ENCODE data around the gene GAL3ST1. TPM values are rescaled to one million over a fixed set of nuclear protein-coding genes. Genes with fewer than 3 reads are reported as not detected.

Gene GAL3ST1
- total and polyA plus RNA-seq, 2 of the 8 experiments (the other 6 are each of a cell fraction or from before 2014, with no cell fraction given), result 11.0 to 32.5 TPM

DNA sequence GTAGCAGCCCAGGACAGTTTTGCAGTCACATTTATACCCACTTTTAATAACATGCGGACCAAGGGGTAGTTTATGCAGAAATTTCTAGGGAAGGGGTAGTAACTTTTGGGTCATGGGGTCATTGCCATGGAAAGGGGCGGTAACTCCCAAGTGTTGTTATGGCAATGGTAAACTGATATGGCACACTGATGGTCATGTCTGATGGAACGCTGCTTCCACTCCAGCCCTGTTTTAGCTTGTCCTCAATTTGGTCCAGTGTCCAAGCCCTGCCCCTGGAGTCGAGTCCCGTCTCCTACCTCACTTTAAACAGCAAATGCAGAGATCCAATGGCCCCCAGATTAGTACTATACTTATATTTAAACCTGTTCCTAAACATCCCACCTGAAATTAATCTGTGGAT is 57.7 kb downstream of the GAL3ST1 start (continued):
- TF ChIP-seq HDAC2 (IDR thresholded peaks at IDR 0.05; ENCODE audit: borderline replicate concordance in 1 of 2, low read depth in 2 of 2, low read length in 2 of 2), result no peak
- TF ChIP-seq TBP (IDR thresholded peaks at IDR 0.05; ENCODE audit: low read depth, low read length), result no peak
- no peak for TF ChIP-seq GTF2F1 (IDR thresholded peaks at IDR 0.05; ENCODE audit: borderline replicate concordance, low read depth, low read length)
- no peak for TF ChIP-seq BCL11A (IDR thresholded peaks at IDR 0.05; ENCODE audit: low read depth in 2 of 2, low read length in 2 of 2)
- TF ChIP-seq TAF7 (optimal IDR thresholded peaks at IDR 0.05; ENCODE audit: borderline replicate concordance, low read depth, low read length), result no peak
- TF ChIP-seq RAD21 (IDR thresholded peaks at IDR 0.05 in 1 of 2, conservative IDR thresholded peaks at IDR 0.05 in 1 of 2; ENCODE audit: low read depth in 2 of 2, low read length in 2 of 2), result no peak

All from H1 (cell line).